Measurements from ENCODE around the gene SEBOX.
A peak's percentile ranks its signal among the peaks of the same experiment; 100 is the strongest.

SEBOX gene

GRCh38 chr17:28347261-28347891 lies 17.6 kb downstream of the SEBOX start:
- peak; percentile 96 for DNase-seq (ENCODE audit: low read depth)
- no peak for TF ChIP-seq CTCF (IDR thresholded peaks at IDR 0.05; ENCODE audit: low read length, missing control alignments)
- H3K4me3 ChIP-seq (replicated peaks; ENCODE audit: low read depth, low read length) = no peak overlapping the region

- no peak overlapping the region for H3K4me3 ChIP-seq (replicated peaks; ENCODE audit: low read depth, low read length)
- no peak for DNase-seq (ENCODE audit: low read depth)
- TF ChIP-seq CTCF (IDR thresholded peaks at IDR 0.05; ENCODE audit: low read length, missing control alignments) = peak; percentile 42
These were observed 18.2 kb downstream of the SEBOX start for GRCh38 chr17:28346746-28347246.

GRCh38 chr17:28346199-28346580 lies 18.8 kb downstream of the SEBOX start:
- DNase-seq (ENCODE audit: low read depth) = no peak
- H3K4me3 ChIP-seq (replicated peaks; ENCODE audit: low read depth, low read length) = no peak overlapping the region
- TF ChIP-seq CTCF (IDR thresholded peaks at IDR 0.05; ENCODE audit: low read length, missing control alignments) = no peak

GRCh38 chr17:28345419-28346198 lies 19.4 kb downstream of the SEBOX start:
- DNase-seq (ENCODE audit: low read depth) = no peak
- no peak for TF ChIP-seq CTCF (IDR thresholded peaks at IDR 0.05; ENCODE audit: low read length, missing control alignments)

GRCh38 chr17:28344435-28344901 lies 20.5 kb downstream of the SEBOX start:
- no peak for DNase-seq (ENCODE audit: low read depth)
- H3K4me3 ChIP-seq (replicated peaks; ENCODE audit: low read depth, low read length) = no peak overlapping the region
- TF ChIP-seq CTCF (IDR thresholded peaks at IDR 0.05; ENCODE audit: low read length, missing control alignments) = no peak

More at GRCh38 chr17:28345419-28346198, 19.4 kb downstream of the SEBOX start:
- no peak overlapping the region for H3K4me3 ChIP-seq (replicated peaks; ENCODE audit: low read depth, low read length)

- no peak overlapping the region for H3K4me3 ChIP-seq (replicated peaks; ENCODE audit: low read depth, low read length)
- TF ChIP-seq CTCF (IDR thresholded peaks at IDR 0.05; ENCODE audit: low read length, missing control alignments) = no peak
These were observed 21.0 kb downstream of the SEBOX start for GRCh38 chr17:28344011-28344410.

More at GRCh38 chr17:28344011-28344410, 21.0 kb downstream of the SEBOX start:
- DNase-seq (ENCODE audit: low read depth) = no peak
